Epithelial cell of proximal tubule (primary cell): ENCODE results near the gene CPEB3. TPM values are rescaled to one million over a fixed set of nuclear protein-coding genes. Genes with fewer than 3 reads are reported as not detected.
"Not testable (repeated sequence)": the region's sequence is repeated elsewhere in the genome, so short reads cannot be mapped to it uniquely, and the experiment has no call there.

Source experiments
- DNase-seq: peaks from one replicate; pipeline ENCODE4 v3.0.0-alpha.2; 2011; ENCODE audit warnings: low read depth
- H3K4me3 ChIP-seq: 2 replicates; pipeline ENCODE4 v1.5.1; 2011; ENCODE audit warnings: low read depth, mild to moderate bottlenecking, low read length
- CTCF ChIP-seq: conservative IDR thresholded peaks from 2 replicates; pipeline ENCODE4 v1.5.1; 2012; ENCODE audit warnings: low read depth, mild to moderate bottlenecking, low read length
- total RNA-seq: library from RNA; depleted of rRNA; stranded (reverse); fragments of >200 nt; gene quantifications from 2 replicates; pipeline ENCODE4 v1.2.3, GENCODE V29; 2015

The CPEB3 gene
- total RNA-seq, 1 donor from 2014 or later, result 0.52 TPM

GRCh38 chr10:92238054-92238585, 52.8 kb downstream of the CPEB3 start:
- DNase-seq, result no peak
- peak overlapping the region; percentile 71 for H3K4me3 ChIP-seq
- TF ChIP-seq CTCF, result no peak

- H3K4me3 ChIP-seq, result no peak overlapping the region
- TF ChIP-seq CTCF, result no peak
- no peak for DNase-seq
Observed at GRCh38 chr10:92231196-92231595, 59.7 kb downstream of the CPEB3 start.

GRCh38 chr10:92222603-92223262, 68.1 kb downstream of the CPEB3 start:
- no peak overlapping the region for H3K4me3 ChIP-seq
- TF ChIP-seq CTCF, result no peak
- DNase-seq, result no peak

GRCh38 chr10:92219559-92219958, 71.3 kb downstream of the CPEB3 start:
- H3K4me3 ChIP-seq, result no peak overlapping the region
- no peak for TF ChIP-seq CTCF
- DNase-seq, result no peak

- DNase-seq, result no peak
- H3K4me3 ChIP-seq, result no peak overlapping the region
- TF ChIP-seq CTCF, result no peak
Observed at GRCh38 chr10:92218569-92218968, 72.3 kb downstream of the CPEB3 start.

GRCh38 chr10:92216608-92217007, 74.3 kb downstream of the CPEB3 start:
- not testable (repeated sequence) for H3K4me3 ChIP-seq
- TF ChIP-seq CTCF, result peak; percentile 5

GRCh38 chr10:92215222-92215621, 75.7 kb downstream of the CPEB3 start:
- not testable (repeated sequence) for DNase-seq, H3K4me3 ChIP-seq

More at GRCh38 chr10:92216608-92217007, 74.3 kb downstream of the CPEB3 start:
- not testable (repeated sequence) for DNase-seq
